Mesendoderm (in vitro differentiated cells): Measurements from ENCODE around the gene ASCL5.

Source experiments
- DNase-seq: peaks from one replicate; pipeline ENCODE4 v3.0.0; 2013
- H2AK5ac ChIP-seq: 2 replicates; pipeline ENCODE4 v1.6.1; 2013; ENCODE audit warnings: low read length, inconsistent platforms
- H2BK120ac ChIP-seq: 2 replicates; pipeline ENCODE4 v1.6.1; 2013; ENCODE audit warnings: low read depth, mild to moderate bottlenecking, low read length, moderate library complexity, mixed read lengths
- H2BK15ac ChIP-seq: replicated peaks from 2 replicates; pipeline ENCODE4 v1.6.1; 2013; ENCODE audit warnings: low read depth, mild to moderate bottlenecking, moderate library complexity
- H2BK5ac ChIP-seq: 2 replicates; pipeline ENCODE4 v1.6.1; 2013; ENCODE audit warnings: low read length, inconsistent platforms
- H3K18ac ChIP-seq: 2 replicates; pipeline ENCODE4 v1.6.1; 2013; ENCODE audit warnings: mild to moderate bottlenecking, low read length, mixed read lengths
- H3K23ac ChIP-seq: one replicate; pipeline ENCODE4 v1.6.1; 2013; ENCODE audit warnings: low read length
- H3K27ac ChIP-seq: 2 replicates; pipeline ENCODE4 v1.5.1; 2013; ENCODE audit warnings: low read depth, mild to moderate bottlenecking, inconsistent platforms, low read length, moderate library complexity
- H3K27me3 ChIP-seq: 2 replicates; pipeline ENCODE4 v1.6.1; 2013; ENCODE audit warnings: low read length, control low read depth, mild to moderate bottlenecking, inconsistent platforms; ENCODE audit not compliant: insufficient read depth, poor library complexity
- H3K36me3 ChIP-seq: 2 replicates; pipeline ENCODE4 v1.6.1; 2013; ENCODE audit warnings: low read length, inconsistent platforms; ENCODE audit not compliant: control insufficient read depth, insufficient read depth
- H3K4ac ChIP-seq: one replicate; pipeline ENCODE4 v1.6.1; 2013; ENCODE audit warnings: low read depth, mild to moderate bottlenecking, low read length, moderate library complexity
- H3K4me1 ChIP-seq: 2 replicates; pipeline ENCODE4 v1.6.1; 2013; ENCODE audit warnings: low read depth, low read length, inconsistent platforms; ENCODE audit not compliant: control insufficient read depth
- H3K4me2 ChIP-seq: 2 replicates; pipeline ENCODE4 v1.6.1; 2013; ENCODE audit warnings: low read length
- H3K4me3 ChIP-seq: 2 replicates; pipeline ENCODE4 v1.5.1; 2013; ENCODE audit warnings: mild to moderate bottlenecking, low read length
- H3K56ac ChIP-seq: one replicate; pipeline ENCODE4 v1.6.1; 2013; ENCODE audit warnings: low read length
- H3K79me1 ChIP-seq: 2 replicates; pipeline ENCODE4 v1.6.1; 2013; ENCODE audit warnings: low read length, inconsistent platforms
- H3K79me2 ChIP-seq: 2 replicates; pipeline ENCODE4 v1.6.1; 2013; ENCODE audit warnings: mild to moderate bottlenecking, low read length; ENCODE audit not compliant: control insufficient read depth, insufficient read depth
- H3K9ac ChIP-seq: 2 replicates; pipeline ENCODE4 v1.6.1; 2013; ENCODE audit warnings: low read length, inconsistent platforms
- H4K5ac ChIP-seq: one replicate; pipeline ENCODE4 v1.6.1; 2013; ENCODE audit warnings: low read length
- H4K8ac ChIP-seq: one replicate; pipeline ENCODE4 v1.6.1; 2013; ENCODE audit warnings: low read depth, mild to moderate bottlenecking, control low read depth, low read length, moderate library complexity
- WGBS: extraction: QIAGEN DNeasy Blood & Tissue Kit; methylation state at CpG from one replicate; pipeline ENCODE4 v1.1.7; 2013; ENCODE audit warnings: low lambda C conversion rate, missing lambda C conversion rate; ENCODE audit not compliant: insufficient coverage; ENCODE audit errors: extremely low coverage; 5-methylcytosine and 5-hydroxymethylcytosine counted together

ASCL5 gene

DNA sequence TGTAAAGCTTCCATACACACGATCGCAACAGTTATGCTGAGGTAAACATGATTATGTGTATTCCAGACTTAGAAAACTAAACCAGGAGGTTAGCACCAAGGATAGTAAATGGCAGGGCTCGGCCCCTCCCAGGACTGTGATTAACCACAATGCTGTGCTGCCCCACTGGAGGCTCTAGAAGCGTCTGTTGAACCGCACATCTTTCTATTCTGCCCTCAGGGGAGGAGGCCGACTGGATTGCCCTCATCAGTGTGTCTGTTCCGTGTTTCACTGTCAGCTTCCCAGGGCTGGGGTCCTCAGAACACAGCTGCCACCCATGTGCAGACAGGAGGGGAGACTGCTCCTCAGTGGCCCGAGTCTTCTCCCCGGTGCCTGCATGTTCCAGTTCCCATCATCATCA lies 12.8 kb upstream of the ASCL5 start:
- no peaks in the 10 kb centered on the region for H3K27me3 ChIP-seq
- no peak overlapping the region for H3K27ac ChIP-seq

DNA sequence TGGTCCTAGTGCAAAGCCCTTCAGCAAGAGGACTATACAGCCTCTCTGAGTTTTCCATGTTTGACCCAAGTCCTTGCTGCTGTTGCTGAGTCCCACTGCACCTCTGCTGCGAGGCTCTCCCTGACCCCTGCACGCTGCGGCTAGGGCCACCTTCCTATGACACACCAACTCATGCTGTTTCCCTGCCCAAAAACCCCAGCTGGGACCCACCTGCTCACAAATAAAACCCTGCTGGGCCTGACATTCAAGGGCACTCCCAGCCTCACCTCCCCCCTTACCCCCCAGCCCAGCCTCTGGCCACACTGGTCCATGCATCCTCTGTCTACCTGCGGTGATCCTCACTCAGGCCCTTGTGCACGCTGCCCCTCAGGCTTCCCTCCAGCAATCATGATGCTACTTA lies 12.3 kb upstream of the ASCL5 start:
- DNase-seq = no peak
- no peak overlapping the region for H2BK120ac ChIP-seq
- H3K56ac ChIP-seq = no peak overlapping the region

More for the DNA sequence above, 12.8 kb upstream of the ASCL5 start:
- no peak overlapping the region for H2BK120ac ChIP-seq
- H3K18ac ChIP-seq = no peak overlapping the region
- H4K5ac ChIP-seq = no peak overlapping the region
- no peak overlapping the region for H4K8ac ChIP-seq
- H3K79me1 ChIP-seq = no peaks in the 10 kb centered on the region
- no peaks in the 10 kb centered on the region for H3K4me1 ChIP-seq
- H3K36me3 ChIP-seq = peaks cover 22% of the 10 kb centered on the region
- H3K9ac ChIP-seq = no peak overlapping the region
- H3K23ac ChIP-seq = no peak overlapping the region
- H3K56ac ChIP-seq = no peak overlapping the region
- H2BK5ac ChIP-seq = no peak overlapping the region
- DNase-seq = no peak
- no peak overlapping the region for H3K4ac ChIP-seq
- no CpG with 5 or more reads among the region's 9 CpGs for WGBS
- H2AK5ac ChIP-seq = no peak overlapping the region
- H3K4me3 ChIP-seq = no peak overlapping the region
- no peak overlapping the region for H2BK15ac ChIP-seq
- no peaks in the 10 kb centered on the region for H3K79me2 ChIP-seq
- no peak overlapping the region for H3K4me2 ChIP-seq

DNA sequence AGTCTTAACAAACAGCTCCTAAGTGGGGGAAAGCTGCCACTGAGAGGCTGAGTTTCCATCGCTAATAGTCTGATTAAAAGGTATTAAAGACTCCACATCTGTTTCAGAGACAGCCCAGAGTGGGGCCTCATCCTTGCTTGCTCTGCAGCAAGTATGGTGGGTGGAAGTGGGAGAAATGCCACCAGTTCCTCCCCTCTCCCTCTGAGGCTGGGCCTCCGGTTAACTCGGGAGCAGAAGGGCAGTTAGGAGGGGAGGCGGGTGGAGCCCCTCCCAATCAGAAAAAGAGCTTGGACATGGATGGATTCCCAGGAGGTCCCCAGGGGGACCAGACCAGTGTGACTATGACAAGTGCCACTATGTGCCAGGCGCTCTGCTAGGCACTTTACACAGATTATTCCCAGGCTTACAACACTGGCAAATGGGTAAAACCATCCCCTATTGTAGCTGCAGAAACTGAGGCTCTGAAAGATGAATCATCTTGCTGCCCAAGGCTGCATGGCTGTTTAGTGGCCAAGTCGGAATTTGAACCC lies 11.4 kb upstream of the ASCL5 start:
- Histone ChIP-seq H3K36me3 (peaks cover 16% of the 10 kb centered on the region), H3K23ac (no peak overlapping the region), H3K27me3 (no peaks in the 10 kb centered on the region), H3K4me3 (no peak overlapping the region), H3K79me2 (no peaks in the 10 kb centered on the region), H3K18ac (no peak overlapping the region), H2BK120ac (no peak overlapping the region), H3K4ac (no peak overlapping the region), H3K79me1 (no peaks in the 10 kb centered on the region), H3K27ac (no peak overlapping the region), H4K8ac (no peak overlapping the region), H4K5ac (no peak overlapping the region), H2BK15ac (no peak overlapping the region), H2BK5ac (no peak overlapping the region), H2AK5ac (no peak overlapping the region), H3K4me1 (no peaks in the 10 kb centered on the region), H3K9ac (no peak overlapping the region), H3K56ac (no peak overlapping the region), H3K4me2 (no peak overlapping the region)
- WGBS = no CpG with 5 or more reads among the region's 6 CpGs
- no peak for DNase-seq

More for the DNA sequence above, 12.3 kb upstream of the ASCL5 start:
- no peaks in the 10 kb centered on the region for H3K27me3 ChIP-seq
- H3K4ac ChIP-seq = no peak overlapping the region
- no peak overlapping the region for H3K27ac ChIP-seq
- no peaks in the 10 kb centered on the region for H3K79me1 ChIP-seq
- H3K36me3 ChIP-seq = peaks cover 21% of the 10 kb centered on the region
- no peak overlapping the region for H3K4me2 ChIP-seq
- no peak overlapping the region for H2AK5ac ChIP-seq
- no peaks in the 10 kb centered on the region for H3K4me1 ChIP-seq
- no peak overlapping the region for H4K5ac ChIP-seq
- no peak overlapping the region for H2BK15ac ChIP-seq
- no peak overlapping the region for H4K8ac ChIP-seq
- H3K18ac ChIP-seq = no peak overlapping the region
- WGBS = no CpG with 5 or more reads among the region's 5 CpGs
- no peak overlapping the region for H3K4me3 ChIP-seq
- H3K9ac ChIP-seq = no peak overlapping the region
- H3K79me2 ChIP-seq = no peaks in the 10 kb centered on the region
- H3K23ac ChIP-seq = no peak overlapping the region
- H2BK5ac ChIP-seq = no peak overlapping the region

DNA sequence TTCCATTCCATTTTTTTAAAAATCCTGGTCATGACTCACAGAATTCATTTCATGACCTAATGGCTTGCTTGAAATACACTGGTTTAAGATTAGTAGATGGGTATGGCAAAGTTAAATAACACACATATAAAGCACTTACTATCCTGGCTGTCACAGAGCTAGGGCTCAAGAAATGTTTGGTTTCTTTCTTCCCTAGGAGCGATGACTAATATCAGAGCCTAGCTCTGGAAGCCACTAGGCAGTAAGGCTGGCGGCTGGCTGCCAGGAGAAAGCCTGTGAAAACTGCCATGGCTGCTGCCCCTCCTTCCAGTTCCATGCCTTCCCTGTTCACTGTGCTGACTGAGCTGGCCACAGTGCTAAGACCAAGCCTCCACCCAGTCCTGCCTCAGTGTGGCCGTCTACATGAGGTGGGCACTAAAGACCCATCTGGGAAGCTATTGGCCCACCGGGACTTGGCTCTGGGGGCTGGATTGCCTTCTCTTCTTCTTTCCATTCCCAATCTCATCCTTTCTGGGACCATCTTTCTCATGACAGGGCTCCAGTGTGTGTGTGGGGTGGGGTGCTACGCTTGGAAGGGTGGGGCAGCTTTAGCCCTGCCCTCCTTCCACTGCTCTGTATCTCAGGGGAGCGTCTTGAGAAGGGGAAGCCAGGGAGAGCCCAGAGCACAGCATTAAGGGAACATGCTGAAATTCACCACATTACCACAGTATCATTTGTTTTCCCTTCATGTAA lies 10.8 kb upstream of the ASCL5 start:
- no CpG with 5 or more reads among the region's 6 CpGs for WGBS
- H3K56ac ChIP-seq = no peak overlapping the region
- no peaks in the 10 kb centered on the region for H3K4me1 ChIP-seq
- H4K8ac ChIP-seq = no peak overlapping the region
- H3K79me2 ChIP-seq = no peaks in the 10 kb centered on the region
- no peak overlapping the region for H2BK120ac ChIP-seq
- H2BK15ac ChIP-seq = no peak overlapping the region
- H2AK5ac ChIP-seq = no peak overlapping the region
- H3K27ac ChIP-seq = no peak overlapping the region
- no peak overlapping the region for H3K18ac ChIP-seq
- no peaks in the 10 kb centered on the region for H3K27me3 ChIP-seq
- H3K23ac ChIP-seq = no peak overlapping the region
- H3K79me1 ChIP-seq = no peaks in the 10 kb centered on the region
- H3K4me2 ChIP-seq = no peak overlapping the region
- no peak for DNase-seq
- no peak overlapping the region for H3K4ac ChIP-seq
- no peak overlapping the region for H3K9ac ChIP-seq
- H2BK5ac ChIP-seq = no peak overlapping the region
- H3K4me3 ChIP-seq = no peak overlapping the region
- H3K36me3 ChIP-seq = peaks cover 13% of the 10 kb centered on the region
- H4K5ac ChIP-seq = no peak overlapping the region

DNA sequence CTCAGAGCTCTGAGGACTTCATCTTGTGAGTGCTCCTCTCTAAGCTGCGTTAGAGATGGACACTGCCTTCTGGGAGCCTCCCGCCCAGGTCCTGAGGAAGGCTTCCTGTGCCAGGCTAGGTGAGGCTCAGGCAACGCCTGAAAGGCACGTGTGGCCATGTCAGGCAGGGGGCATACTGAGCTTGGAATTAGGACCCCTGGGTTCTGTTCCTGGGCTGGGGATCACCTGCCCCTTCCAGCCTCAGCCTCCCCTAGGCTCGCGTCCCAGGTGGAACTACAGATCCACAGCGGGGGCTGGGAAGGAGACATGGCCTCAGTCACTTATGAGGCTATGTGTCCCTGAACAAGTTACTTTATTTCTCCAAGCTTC lies 10.0 kb upstream of the ASCL5 start:
- Histone ChIP-seq H2BK5ac (no peak overlapping the region), H3K27ac (no peak overlapping the region), H4K8ac (no peak overlapping the region), H3K18ac (no peak overlapping the region), H2BK120ac (no peak overlapping the region), H3K4me1 (no peaks in the 10 kb centered on the region), H3K9ac (no peak overlapping the region), H3K79me1 (no peaks in the 10 kb centered on the region), H3K27me3 (no peaks in the 10 kb centered on the region), H3K4ac (no peak overlapping the region), H3K56ac (no peak overlapping the region), H3K36me3 (peaks cover 11% of the 10 kb centered on the region), H2BK15ac (no peak overlapping the region), H3K79me2 (no peaks in the 10 kb centered on the region), H3K4me2 (no peak overlapping the region), H3K23ac (no peak overlapping the region), H4K5ac (no peak overlapping the region), H3K4me3 (no peak overlapping the region), H2AK5ac (no peak overlapping the region)
- no peak for DNase-seq
- no CpG with 5 or more reads among the region's 7 CpGs for WGBS
